HepG2 (cell line): ENCODE measurements around the gene FAH.

Experiments
- BHLHE40 ChIP-seq: IDR thresholded peaks from 2 replicates; pipeline ENCODE4 v1.6.1; 2011; ENCODE audit warnings: low read length, improper control_type of control experiment
- BRCA1 ChIP-seq: sonication (generic); formaldehyde crosslinking; IDR thresholded peaks from 2 replicates; pipeline ENCODE4 v1.4.0; 2020; ENCODE audit warnings: missing genetic modification reagents
- CAMTA2 ChIP-seq: sonication (generic); formaldehyde crosslinking; IDR thresholded peaks from 2 replicates; pipeline ENCODE4 v1.4.0; 2020; ENCODE audit warnings: mild to moderate bottlenecking, missing genetic modification reagents, borderline replicate concordance
- CEBPZ ChIP-seq: IDR thresholded peaks from 2 replicates; pipeline ENCODE4 v1.6.1; 2012; ENCODE audit warnings: low read length, improper control_type of control experiment
- HNRNPUL1 ChIP-seq: fragments of 200-400 bp; formaldehyde crosslinking; IDR thresholded peaks from 2 replicates; pipeline ENCODE4 v1.6.1; 2017; ENCODE audit warnings: low read depth, mild to moderate bottlenecking, low read length, moderate library complexity
- MYC ChIP-seq: sonication (generic); formaldehyde crosslinking; IDR thresholded peaks from 2 replicates; pipeline ENCODE4 v1.9.0; 2021; ENCODE audit warnings: missing genetic modification reagents, borderline replicate concordance
- POLR2AphosphoS5 ChIP-seq: IDR thresholded peaks from 2 replicates; pipeline ENCODE4 v1.6.1; 2012; ENCODE audit warnings: low read depth, low read length
- RELA ChIP-seq: sonication (generic); formaldehyde crosslinking; IDR thresholded peaks from 2 replicates; pipeline ENCODE4 v1.4.0; 2020; ENCODE audit warnings: missing genetic modification reagents
- SNRNP70 ChIP-seq: fragments of 200-400 bp; formaldehyde crosslinking; IDR thresholded peaks from 2 replicates; pipeline ENCODE4 v1.6.1; 2017; ENCODE audit warnings: mild to moderate bottlenecking, low read depth, low read length, moderate library complexity
- ZNF121 ChIP-seq: sonication (generic); formaldehyde crosslinking; IDR thresholded peaks from 2 replicates; pipeline ENCODE4 v1.5.0; 2020; ENCODE audit warnings: mild to moderate bottlenecking, missing genetic modification reagents
- ZNF124 ChIP-seq: sonication (generic); formaldehyde crosslinking; IDR thresholded peaks from 2 replicates; pipeline ENCODE4 v1.4.0; 2020; ENCODE audit warnings: missing genetic modification reagents
- TF ChIP-seq, protein P1 (sequence below): sonication (generic); formaldehyde crosslinking; IDR thresholded peaks from 2 replicates; pipeline ENCODE4 v1.5.0; 2020; ENCODE audit warnings: missing genetic modification reagents

- TF ChIP-seq ZNF124 (CRISPR knock-in tag) (no peak), HNRNPUL1 (no peak), ZNF121 (no peak), BRCA1 (CRISPR knock-in tag) (no peak), CEBPZ (no peak), BHLHE40 (no peak), RELA (CRISPR knock-in tag) (no peak), CAMTA2 (CRISPR knock-in tag) (no peak), MYC (no peak), SNRNP70 (no peak), POLR2AphosphoS5 (no peak)
- TF ChIP-seq, protein P1, sequence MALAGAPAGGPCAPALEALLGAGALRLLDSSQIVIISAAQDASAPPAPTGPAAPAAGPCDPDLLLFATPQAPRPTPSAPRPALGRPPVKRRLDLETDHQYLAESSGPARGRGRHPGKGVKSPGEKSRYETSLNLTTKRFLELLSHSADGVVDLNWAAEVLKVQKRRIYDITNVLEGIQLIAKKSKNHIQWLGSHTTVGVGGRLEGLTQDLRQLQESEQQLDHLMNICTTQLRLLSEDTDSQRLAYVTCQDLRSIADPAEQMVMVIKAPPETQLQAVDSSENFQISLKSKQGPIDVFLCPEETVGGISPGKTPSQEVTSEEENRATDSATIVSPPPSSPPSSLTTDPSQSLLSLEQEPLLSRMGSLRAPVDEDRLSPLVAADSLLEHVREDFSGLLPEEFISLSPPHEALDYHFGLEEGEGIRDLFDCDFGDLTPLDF = no peak
These were observed 59.2 kb downstream of the FAH start for GRCh38 chr15:80211976-80212375.
